DMS153 (cell line): ENCODE results near the gene COLEC12.
"Not testable (repeated sequence)": the region's sequence is repeated elsewhere in the genome, so short reads cannot be mapped to it uniquely, and the experiment has no call there.

Experiments
- DNase-seq: peaks from one replicate; lab custom pipeline; 2025; lab: John Stamatoyannopoulos, UW

Gene COLEC12

GRCh38 chr18:320155-320554 is 180.3 kb downstream of the COLEC12 start:
- DNase-seq, result no peak

- no peak for DNase-seq
Observed at GRCh38 chr18:319720-320119, 180.8 kb downstream of the COLEC12 start.

- DNase-seq, result no peak
Observed at GRCh38 chr18:318791-319291, 181.7 kb downstream of the COLEC12 start.

- no peak for DNase-seq
Observed at GRCh38 chr18:317618-318017, 182.9 kb downstream of the COLEC12 start.

GRCh38 chr18:316393-316792 is 184.1 kb downstream of the COLEC12 start:
- no peak for DNase-seq

- DNase-seq, result no peak
Observed at GRCh38 chr18:313931-314330, 186.6 kb downstream of the COLEC12 start.

GRCh38 chr18:312415-312814 is 188.1 kb downstream of the COLEC12 start:
- no peak for DNase-seq

- no peak for DNase-seq
Observed at GRCh38 chr18:310042-310441, 190.5 kb downstream of the COLEC12 start.

- not testable (repeated sequence) for DNase-seq
Observed at GRCh38 chr18:308086-308485, 192.4 kb downstream of the COLEC12 start.

- no peak for DNase-seq
Observed at GRCh38 chr18:306608-307255, 193.8 kb downstream of the COLEC12 start.

GRCh38 chr18:305003-305501 is 195.4 kb downstream of the COLEC12 start:
- DNase-seq, result no peak

GRCh38 chr18:303607-304006 is 196.9 kb downstream of the COLEC12 start:
- no peak for DNase-seq

GRCh38 chr18:303011-303410 is 197.5 kb downstream of the COLEC12 start:
- no peak for DNase-seq

- no peak for DNase-seq
Observed at GRCh38 chr18:302097-302496, 198.4 kb downstream of the COLEC12 start.

- DNase-seq, result no peak
Observed at GRCh38 chr18:297936-298335, 202.6 kb downstream of the COLEC12 start.

- DNase-seq, result no peak
Observed at GRCh38 chr18:295756-296490, 204.6 kb downstream of the COLEC12 start.

- DNase-seq, result no peak
Observed at GRCh38 chr18:294566-294965, 205.9 kb downstream of the COLEC12 start.

GRCh38 chr18:293536-293935 is 207.0 kb downstream of the COLEC12 start:
- no peak for DNase-seq

- DNase-seq, result no peak
Observed at GRCh38 chr18:292271-292670, 208.2 kb downstream of the COLEC12 start.

GRCh38 chr18:289970-290369 is 210.5 kb downstream of the COLEC12 start:
- not testable (repeated sequence) for DNase-seq

GRCh38 chr18:289026-289425 is 211.5 kb downstream of the COLEC12 start:
- no peak for DNase-seq

- DNase-seq, result no peak
Observed at GRCh38 chr18:286515-287310, 213.8 kb downstream of the COLEC12 start.

GRCh38 chr18:285817-286216 is 214.7 kb downstream of the COLEC12 start:
- no peak for DNase-seq
